HG03521 (cell line): ENCODE data around the gene KAZN.

ENCODE experiments used
- ATAC-seq: cut with Tn5 transposase; IDR thresholded peaks from one replicate; pipeline ENCODE4 v1.9.1; 2021; ENCODE audit warnings: mild to moderate bottlenecking, moderate library complexity; ENCODE audit not compliant: unreplicated experiment

Gene KAZN

GRCh38 chr1:15094719-15095495, 496.4 kb downstream of the KAZN start:
- ATAC-seq, result no peak

DNA sequence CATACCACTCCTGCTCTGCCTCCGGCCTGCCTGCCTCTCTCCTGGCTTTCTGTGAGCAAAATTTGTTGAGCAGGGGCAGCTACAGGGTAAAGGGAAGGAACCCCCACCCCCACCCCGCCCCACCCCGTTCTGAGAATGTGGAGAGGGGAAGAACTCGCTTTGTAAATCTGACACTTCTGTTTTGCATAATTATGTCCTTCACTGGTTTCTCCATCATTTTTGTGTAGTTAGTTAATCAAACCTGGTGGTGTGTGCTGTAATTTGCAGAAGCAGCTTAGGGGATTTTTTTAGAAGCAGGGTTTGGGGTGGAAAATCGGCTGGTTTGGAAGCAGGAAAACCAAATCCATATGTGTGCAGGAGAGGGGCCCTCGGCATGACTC, 497.0 kb downstream of the KAZN start:
- no peak for ATAC-seq

DNA sequence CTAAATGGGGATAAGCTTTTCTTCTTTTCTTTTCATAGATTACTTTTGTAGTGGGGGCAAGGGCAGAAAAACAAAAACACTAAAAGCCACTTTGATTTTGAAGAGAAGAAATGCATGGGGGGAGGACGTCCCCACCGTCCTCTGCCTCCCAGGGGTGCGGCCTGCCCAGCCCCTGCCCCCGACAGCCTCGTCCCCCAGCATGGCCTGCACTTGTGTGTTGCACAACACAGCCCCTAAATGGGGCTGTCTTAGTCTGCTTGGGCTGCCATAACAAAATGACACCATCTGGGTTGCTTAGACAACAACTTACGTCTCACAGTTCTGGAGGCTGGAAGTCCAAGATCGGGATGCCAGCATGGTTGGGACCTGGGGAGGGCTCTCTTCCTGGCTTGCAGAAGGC, 497.8 kb downstream of the KAZN start:
- ATAC-seq, result no peak

DNA sequence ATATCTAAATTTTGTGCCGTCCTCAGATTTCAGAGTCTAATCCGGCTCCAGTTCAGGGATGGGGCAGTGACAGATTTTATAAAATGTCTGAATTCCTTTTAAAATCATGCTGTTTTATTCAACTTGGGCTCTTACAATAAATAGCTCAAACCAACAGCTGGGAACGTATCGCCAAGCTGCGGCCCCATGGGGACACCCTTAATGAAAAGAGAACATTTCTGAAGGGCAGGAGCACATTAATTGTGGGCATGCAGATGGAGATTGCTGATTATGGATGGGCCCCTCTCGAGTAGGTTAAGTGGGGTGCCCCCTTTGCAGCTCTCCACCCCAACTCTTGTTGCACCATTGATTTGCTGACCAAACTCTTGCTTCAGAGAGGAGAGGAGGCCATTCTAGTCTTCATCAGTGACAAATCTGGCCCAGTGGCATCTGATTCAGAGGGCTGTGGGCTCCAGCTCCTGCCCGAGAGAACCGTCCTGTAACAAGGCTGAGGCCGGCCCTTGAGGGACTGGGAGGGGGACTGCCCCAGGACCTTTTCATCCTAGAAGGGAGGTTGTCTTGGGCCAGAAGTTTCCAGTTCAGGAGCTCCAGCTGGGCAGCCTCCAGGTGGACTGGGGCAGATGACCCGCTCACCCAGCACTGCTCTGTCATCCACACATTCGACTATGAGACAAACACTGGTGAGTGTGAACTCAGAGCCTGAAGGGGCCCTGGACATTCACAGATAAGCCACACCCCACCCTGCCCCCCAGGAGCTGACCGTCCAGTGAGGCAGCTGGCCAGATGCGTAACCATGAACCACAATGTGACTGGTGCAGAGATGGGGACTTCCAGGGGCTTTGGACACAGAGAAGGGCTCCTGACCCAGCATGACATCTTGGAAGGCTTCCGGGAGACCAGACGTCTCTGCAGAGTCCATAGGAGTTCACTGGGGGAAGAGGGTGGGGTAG, 500.0 kb downstream of the KAZN start:
- no peak for ATAC-seq

DNA sequence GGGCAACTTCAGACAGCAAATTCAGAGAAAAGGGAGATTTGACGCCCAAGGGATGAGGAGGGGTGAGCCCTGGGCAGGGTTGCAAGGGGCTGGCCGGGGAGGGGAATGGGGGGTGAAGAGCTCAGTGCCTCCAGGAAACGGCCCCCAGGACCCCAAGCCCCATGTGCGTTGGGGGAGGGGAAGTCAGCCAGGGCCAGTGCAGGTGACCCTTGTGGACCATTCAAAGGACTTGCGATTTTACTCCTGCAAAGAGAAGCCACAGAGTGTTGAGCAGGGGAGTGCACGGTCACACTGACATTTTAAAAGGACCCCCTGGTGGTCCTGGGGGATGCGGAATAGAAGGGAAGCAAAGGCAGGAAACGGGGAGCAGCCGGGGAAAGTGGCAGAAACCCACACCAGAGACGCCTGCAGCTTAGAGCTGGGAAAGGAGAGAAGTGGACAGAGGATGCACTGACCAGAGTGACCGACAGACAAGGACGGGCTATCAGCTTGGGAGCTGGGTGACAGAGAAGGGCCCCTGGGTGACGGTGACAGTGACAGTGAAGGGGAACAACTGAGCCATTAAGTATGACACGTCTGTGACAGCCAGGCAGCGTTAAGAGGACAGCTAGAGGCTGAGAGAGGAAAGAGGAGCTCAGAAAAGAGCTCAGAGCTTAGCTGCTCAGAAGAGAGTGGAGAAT, 501.1 kb downstream of the KAZN start:
- no peak for ATAC-seq

DNA sequence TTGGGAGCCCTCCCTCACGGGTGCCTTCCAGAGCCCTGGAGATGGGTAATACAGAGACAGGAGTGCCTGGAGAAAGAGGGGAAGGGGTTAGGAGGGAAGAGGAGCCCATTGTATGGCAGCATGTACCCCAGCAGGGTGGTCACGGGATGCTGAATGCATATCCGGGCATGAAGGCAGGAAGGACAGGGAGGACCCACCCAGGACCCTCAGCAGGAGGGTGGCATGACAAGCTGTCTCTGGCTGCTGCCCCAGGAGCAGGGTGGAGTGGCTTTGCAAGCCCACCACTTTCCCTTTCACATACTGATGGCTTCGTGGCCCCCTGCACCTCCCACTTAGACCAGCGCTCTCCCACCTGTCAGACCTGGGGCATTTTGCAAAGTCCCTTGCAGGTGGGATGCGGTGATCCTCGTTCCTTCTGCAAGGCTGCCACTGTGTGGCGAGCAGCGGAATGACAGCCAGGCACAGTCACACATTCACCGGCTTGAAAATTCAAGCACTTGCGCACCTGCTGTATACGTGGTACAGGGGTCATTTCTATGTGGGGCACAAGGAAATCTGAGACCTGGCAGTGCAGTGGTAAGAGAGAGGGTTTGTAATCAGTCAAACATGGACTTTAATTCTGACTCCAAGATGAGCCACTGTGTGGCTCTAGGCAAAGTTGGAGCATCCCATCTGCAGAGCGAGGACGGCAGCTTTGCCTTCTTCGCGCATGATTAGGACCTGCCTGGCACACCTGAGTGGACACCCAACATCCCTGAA, 501.8 kb downstream of the KAZN start:
- ATAC-seq, result no peak

DNA sequence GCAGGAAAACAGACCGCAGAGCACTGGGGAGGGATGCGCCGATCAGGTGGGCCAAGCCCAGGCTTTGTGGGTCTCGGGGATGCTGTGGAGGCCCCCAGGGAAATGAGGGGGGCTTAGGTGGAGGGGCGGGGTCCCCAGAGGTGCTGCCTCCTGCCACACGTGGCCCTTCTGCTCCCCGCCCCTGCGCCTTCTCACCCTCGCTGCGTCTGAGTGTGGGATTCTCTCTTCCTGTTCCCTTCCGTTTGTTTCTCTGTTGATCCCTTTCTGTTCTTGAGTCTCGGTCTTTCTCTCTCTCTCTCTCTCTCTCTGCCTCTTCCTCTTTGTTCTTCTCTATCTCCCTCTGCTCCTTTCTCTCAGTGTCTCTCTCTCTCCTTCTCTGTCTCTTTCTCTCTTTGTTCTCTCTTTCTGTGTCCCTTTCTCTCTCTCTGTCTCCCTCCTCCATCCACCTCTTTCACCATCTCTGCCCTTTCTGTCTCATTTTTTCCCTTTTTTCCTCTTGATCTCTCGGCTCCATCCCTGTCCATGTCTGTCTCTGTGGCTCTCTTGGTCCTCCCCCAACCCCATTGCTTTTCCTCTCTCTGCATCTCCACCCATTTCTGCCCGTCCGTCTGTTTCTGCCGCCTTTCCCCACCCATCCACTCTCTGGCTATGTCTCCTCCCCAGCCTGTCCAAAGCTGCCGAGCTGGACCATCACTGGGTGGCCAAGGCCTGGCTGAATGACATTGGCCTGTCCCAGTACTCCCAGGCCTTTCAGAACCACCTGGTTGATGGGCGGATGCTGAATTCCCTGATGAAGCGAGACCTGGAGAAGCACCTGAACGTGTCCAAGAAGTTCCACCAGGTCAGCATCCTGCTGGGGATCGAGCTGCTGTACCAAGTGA, 502.6 kb downstream of the KAZN start:
- no peak for ATAC-seq

DNA sequence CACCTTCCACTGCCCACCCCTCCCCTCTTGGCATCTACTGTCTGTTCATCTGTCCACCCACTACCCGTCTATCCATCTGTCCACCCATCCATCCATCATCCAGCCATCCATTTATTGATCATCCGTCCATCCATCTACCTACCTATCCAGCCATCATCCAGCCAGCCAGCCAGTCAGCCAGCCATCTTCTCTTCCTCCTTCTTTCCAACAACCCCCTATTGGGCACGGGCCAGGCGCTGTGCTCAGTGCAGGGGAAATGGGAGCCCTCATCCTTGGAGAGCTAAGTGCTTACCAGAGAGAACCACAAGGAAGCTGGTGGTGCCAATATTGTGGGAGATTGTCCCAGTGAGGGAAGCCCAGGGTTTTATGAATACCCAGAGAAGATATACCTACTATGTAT, 503.3 kb downstream of the KAZN start:
- ATAC-seq, result no peak

GRCh38 chr1:15102646-15103045, 504.2 kb downstream of the KAZN start:
- no peak for ATAC-seq

GRCh38 chr1:15103211-15103610, 504.7 kb downstream of the KAZN start:
- ATAC-seq, result no peak

- ATAC-seq, result no peak
These were observed 505.4 kb downstream of the KAZN start for GRCh38 chr1:15103906-15104305.

DNA sequence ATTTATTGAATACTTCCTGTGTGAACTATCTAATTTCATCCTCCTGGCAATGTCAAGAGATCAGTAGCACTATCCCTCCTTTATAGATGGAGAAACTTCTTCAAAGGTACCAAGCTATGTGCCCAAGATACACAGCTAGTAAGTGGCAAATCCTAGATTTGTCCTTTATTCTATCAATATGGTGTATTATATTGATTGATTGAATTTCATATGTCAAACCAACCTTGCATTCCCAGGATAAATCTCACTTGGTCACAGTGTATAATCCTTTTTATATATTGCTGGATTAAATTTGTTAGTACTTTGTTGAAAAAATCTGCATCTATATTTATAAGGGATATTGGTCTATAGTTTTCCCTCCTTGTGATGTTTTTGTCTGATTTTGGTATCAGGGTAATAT, 506.3 kb downstream of the KAZN start:
- no peak for ATAC-seq

DNA sequence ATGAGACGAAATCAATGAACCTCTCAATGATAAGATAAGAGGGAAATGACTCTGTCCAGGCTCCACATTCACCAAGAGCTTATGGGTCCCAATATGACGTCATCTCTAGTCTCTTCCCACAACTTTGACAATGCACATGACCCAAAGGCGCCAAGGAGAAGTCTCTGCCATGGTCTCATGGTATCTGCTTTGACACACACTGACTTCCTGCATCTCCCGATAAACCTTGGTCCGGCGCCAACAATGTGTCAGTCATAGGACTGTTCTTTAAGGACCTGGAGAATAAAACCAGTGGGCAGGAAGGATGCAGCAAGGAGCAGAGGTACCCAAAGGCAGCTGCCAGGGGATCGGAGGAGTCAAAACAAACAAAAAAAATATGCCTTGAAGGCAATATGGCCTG, 508.1 kb downstream of the KAZN start:
- ATAC-seq, result no peak

DNA sequence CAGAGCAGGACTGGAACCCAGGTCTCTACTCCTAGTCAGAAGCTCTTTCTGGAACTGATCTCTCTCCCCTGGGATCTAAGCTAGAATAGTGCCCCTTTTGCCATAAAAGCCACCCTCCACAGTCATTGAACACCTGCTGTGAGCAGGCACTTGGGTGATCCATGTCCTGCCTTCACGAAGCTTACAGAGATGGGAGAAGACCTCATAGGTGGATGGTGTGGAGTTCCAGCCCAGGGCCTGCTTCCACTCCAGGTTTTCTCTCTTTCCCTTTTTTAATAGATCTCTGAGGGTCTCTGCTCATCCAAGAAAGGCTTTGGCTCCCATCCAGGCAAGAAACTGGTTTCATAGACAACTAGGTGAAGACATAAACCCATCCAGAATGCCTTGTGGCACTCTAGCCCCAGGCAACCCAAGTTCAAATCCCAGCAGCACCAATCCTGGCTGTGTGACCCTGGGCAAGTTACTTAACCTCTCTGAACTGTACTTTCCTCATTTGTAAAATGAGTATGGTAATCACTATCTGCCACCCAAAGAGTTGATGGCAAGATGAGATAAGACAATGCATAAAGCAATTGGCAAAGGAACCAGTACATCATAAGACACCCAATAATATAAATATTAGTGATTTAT, 508.7 kb downstream of the KAZN start:
- ATAC-seq, result no peak

GRCh38 chr1:15107911-15108310, 509.4 kb downstream of the KAZN start:
- no peak for ATAC-seq

DNA sequence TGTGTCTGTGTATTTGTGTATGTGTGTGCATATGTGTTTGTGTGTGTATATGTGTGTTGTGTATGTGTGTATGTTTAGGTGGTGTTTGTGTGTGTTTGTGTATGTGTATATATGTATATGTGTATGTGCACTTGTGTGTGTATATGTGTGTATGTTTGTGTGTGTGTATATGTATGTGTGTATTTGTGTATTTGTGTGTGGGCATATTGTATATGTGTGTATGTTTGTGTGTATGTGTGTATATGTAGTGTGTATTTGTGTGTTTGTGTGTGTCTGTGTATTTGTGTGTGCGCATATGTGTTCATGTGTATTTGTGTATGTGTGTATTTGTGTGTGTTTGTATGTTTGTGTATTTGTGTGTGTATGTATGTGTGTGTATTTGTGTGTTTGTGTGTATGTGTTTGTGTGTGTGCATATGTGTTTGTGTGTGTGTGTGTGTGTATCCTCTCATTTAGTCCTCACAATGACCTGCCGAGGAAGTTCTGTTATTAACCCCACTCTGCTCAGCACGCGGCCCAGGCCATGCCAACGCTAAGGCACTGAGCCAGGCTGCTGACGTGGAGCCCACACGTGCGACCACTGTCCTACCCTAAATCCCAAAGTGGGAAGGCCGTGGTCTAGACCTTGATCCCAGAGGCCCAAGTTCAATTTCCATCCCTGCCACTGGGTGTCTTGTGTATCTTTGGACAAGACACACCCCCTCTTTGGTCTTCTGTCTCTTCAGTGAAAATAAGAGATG, 511.8 kb downstream of the KAZN start:
- ATAC-seq, result no peak

DNA sequence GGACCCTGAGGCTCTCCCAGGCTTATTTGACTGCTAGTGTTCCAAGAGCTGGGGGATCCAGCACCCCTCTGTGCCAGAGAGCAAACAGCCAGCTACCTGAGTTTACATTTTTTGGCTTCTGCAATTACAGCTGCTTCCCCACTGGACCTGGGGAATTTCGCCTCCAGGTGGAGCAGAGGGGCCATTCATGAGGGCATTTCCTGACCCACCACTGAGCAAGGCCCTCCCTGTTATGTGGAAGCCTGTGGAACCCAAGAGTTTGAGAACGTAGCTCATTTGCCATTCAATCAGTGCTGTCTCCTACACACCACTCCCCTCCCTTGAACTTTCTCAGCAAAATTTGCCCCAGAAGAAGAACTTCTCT, 512.4 kb downstream of the KAZN start:
- no peak for ATAC-seq

GRCh38 chr1:15113146-15113545, 514.7 kb downstream of the KAZN start:
- no peak for ATAC-seq

DNA sequence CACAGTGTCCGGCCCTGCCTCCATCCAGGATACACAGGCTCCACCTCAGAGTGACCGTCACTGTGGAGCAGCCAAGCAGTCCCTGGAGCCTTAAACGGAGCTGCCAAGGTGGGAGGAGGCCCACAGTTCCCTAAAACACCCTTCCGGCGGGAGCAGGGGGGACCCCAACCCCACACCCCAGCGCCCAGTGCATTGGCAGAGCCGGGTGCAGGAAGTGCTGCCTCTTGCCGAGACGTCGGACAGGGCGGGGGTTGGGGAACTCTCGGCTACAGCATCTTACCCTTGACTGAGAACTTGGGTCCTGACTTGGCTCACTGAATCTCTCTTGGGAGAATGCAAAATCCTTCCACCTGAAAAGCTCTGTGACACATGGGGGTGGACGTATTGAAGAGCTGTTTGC, 516.4 kb downstream of the KAZN start:
- ATAC-seq, result no peak
